Fibroblast of mammary gland (primary cell): ENCODE data around the gene MACROH2A2.

Experiments
- DNase-seq: peaks from one replicate; pipeline ENCODE4 v3.0.0-alpha.2; 2010; ENCODE audit warnings: low read depth
- H3K4me3 ChIP-seq: 2 replicates; pipeline ENCODE4 v1.5.1; 2011; ENCODE audit warnings: low read depth, mild to moderate bottlenecking, low read length, moderate library complexity; ENCODE audit not compliant: control insufficient read depth
- TF ChIP-seq, protein P1 (sequence below): conservative IDR thresholded peaks from 2 replicates; pipeline ENCODE4 v1.5.1; 2011; ENCODE audit warnings: low read depth, low read length, inconsistent platforms; ENCODE audit not compliant: control insufficient read depth, insufficient read depth

MACROH2A2 gene

DNA sequence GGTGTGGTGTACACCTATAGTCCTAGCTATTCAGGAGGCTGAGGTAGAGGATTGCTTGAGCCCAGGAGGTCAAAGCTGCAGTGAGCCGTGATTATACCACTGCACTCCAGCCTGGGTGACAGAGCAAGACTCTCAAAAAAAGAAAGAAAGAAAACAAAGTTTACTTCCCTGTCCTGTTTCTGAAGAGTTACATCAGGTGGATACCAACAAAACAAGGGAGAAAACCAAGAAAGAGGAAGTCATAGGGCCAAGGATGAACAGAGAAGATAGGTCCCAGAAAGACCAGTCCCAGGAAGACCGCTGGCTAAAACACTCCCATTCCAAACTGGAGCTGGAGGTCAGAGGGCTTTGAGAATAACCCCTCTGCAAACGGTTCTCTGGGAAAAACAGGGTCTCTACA lies 13.5 kb downstream of the MACROH2A2 start:
- no peak overlapping the region for H3K4me3 ChIP-seq
- DNase-seq, result no peak
- TF ChIP-seq, protein P1, sequence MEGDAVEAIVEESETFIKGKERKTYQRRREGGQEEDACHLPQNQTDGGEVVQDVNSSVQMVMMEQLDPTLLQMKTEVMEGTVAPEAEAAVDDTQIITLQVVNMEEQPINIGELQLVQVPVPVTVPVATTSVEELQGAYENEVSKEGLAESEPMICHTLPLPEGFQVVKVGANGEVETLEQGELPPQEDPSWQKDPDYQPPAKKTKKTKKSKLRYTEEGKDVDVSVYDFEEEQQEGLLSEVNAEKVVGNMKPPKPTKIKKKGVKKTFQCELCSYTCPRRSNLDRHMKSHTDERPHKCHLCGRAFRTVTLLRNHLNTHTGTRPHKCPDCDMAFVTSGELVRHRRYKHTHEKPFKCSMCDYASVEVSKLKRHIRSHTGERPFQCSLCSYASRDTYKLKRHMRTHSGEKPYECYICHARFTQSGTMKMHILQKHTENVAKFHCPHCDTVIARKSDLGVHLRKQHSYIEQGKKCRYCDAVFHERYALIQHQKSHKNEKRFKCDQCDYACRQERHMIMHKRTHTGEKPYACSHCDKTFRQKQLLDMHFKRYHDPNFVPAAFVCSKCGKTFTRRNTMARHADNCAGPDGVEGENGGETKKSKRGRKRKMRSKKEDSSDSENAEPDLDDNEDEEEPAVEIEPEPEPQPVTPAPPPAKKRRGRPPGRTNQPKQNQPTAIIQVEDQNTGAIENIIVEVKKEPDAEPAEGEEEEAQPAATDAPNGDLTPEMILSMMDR, result no peak

DNA sequence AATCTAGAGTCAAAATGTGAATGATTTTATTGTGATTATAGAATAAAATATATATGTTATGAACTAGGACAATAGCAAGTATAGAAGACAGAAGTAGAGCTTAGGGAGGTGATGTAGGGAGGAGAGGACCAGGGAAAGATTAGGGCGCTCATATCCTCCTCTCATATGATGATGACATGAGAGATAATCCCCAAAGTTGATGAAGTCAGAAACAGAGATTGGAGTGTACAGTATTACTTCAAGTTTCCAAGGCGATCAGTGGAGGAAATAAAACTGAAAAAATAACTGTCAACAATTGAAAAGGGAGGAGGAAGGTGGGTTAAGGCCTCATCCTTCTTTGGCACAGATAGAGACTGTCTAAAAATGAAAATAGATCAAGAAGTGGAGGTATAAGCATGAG lies 14.9 kb downstream of the MACROH2A2 start:
- TF ChIP-seq, protein P1, result no peak
- H3K4me3 ChIP-seq, result no peak overlapping the region
- DNase-seq, result no peak

DNA sequence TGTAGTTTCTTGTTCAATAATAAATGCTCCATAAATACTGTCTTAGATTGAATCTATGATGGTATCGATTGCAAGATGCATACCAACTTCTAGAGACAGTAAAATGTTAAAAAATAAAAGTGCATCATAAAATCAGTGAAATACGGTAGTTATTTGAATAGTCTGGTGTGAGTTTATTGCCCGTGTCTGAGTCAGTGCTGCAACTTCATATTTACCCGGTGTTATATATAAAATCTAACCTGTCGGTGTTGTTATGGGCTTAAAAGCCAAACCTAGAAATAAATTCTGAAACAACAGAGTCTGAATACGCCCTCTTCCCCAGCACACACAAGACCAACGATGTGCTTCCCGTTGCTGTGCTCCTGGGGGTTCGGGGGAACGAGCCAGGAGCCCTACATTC lies 16.3 kb downstream of the MACROH2A2 start:
- H3K4me3 ChIP-seq, result no peak overlapping the region
- no peak for DNase-seq
- TF ChIP-seq, protein P1, result no peak

DNA sequence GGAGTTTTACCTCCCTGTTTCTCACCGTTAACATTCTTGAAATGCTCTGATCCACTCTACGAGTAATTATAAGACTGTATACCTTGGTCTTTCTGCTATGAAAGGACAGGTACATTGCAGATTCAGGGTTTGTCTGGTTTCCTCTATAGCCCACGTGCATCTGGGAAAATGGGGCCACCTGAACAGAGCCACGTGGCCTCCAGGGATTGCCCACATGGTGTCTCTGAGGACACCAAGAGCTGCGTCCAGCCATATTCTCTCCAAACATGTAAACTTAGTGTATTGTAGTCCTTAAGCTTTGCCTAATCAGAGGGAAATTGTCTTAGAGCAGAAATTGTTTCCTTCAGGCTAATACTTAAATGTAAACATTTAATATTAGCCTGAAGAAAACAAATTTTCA lies 16.7 kb downstream of the MACROH2A2 start:
- no peak overlapping the region for H3K4me3 ChIP-seq
- no peak for DNase-seq
- TF ChIP-seq, protein P1, result no peak

DNA sequence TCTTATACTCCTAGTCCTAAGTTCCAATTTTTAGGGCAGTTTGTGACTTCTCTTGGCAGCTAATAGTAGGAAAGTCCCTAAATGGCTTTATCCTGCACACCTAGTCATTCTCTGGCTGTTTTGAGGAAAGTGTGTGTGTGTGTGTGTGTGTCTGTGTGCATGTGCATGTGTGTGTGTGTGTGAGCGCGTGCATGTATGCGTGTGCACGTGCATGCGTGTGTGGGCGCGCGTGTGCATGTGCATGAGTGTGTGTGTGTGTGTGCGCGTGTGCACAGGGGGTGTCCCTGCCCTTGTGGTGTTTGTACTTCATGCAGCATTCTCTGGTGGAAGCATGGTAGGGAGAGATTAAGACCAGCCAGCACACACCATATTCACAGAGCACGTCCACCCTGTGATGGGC lies 18.2 kb downstream of the MACROH2A2 start:
- TF ChIP-seq, protein P1, result no peak
- H3K4me3 ChIP-seq, result no peak overlapping the region
- DNase-seq, result no peak

DNA sequence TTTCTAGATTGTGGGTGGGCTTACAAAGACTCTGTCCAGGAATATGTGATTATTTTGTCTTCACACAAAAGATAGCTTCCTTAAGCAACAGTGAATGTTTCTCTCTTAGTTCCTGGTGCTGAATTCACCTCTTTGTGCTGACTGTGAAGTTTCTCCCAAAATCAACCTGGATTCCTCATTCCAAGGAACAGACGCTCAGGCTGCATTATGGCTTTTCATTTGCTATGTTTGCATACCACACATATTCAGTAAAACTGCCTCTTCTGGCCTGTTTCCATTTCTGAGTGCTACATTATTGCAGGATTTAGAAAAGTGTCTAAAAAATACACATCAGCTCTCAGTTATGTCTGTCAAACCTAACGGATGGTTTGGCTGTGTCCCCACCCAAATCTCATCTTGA lies 21.5 kb downstream of the MACROH2A2 start:
- TF ChIP-seq, protein P1, result no peak
- no peak for DNase-seq
- no peak overlapping the region for H3K4me3 ChIP-seq

DNA sequence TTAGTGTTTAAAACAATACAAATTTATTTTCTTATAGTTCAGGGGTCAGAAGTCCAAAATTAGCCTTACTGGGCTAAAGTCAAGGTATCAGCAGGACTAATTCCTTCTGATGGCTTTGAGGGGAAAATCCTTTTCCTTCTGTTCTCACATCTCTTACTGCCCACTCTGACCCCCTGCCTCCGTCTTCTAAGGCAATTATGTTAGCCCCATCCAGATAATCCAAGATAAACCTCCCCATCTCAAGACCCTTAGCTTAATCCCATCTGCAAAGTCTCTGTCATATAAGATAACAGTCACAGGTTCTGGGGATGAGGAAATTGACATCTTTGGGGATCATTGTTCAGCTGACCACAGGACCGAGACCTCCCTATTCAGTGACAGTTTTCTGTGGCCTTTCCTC lies 22.3 kb downstream of the MACROH2A2 start:
- TF ChIP-seq, protein P1, result no peak
- DNase-seq, result no peak
- H3K4me3 ChIP-seq, result no peak overlapping the region
